ENCODE results near the gene TAS2R20.
A peak's percentile ranks its signal among the peaks of the same experiment; 100 is the strongest.

The TAS2R20 gene

GRCh38 chr12:10989107-10989506 lies 9.0 kb downstream of the TAS2R20 start:
- peaks cover 0 to 3% of the 10 kb centered on the region in 2 donors for H3K4me1 Mint-ChIP-seq (ENCODE audit: low read depth in 2 of 2)
- H3K9me3 Mint-ChIP-seq: no peaks in the 10 kb centered on the region
- H3K27me3 Mint-ChIP-seq: peaks cover 0 to 13% of the 10 kb centered on the region in 2 donors

DNA sequence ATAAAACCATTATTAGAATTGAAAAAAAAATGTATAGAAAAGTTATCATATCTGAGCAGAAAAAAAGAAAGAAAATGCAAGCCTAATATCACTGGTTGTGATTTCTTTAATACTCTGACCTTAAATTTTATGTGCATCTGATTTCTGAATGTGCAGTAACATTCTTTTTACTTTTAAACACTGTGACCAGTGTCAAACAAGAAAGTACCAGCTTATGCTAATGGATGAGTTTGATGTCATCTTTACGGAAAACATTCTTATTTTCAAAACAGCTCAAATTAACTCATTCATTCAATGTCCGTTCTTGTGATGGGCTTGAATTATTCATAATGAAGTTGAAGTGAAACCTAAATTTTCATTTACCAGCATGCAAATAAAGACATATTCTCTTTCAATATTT lies 11.3 kb downstream of the TAS2R20 start, which contains the start of gene TAS2R50:
TAS2R50 (minus strand) TSS at position 101 of the 400 bp plus-strand sequence; CDS start at position 49, 52 bp downstream.
- DNase-seq: no peak
- H3K9me3 Mint-ChIP-seq: no peaks in the 10 kb centered on the region
- H3K27me3 Mint-ChIP-seq: peaks cover 0 to 13% of the 10 kb centered on the region in 2 donors
- ATAC-seq (replicated peaks): no peak
- no peak within 1 kb of the TSS for H3K27ac Mint-ChIP-seq
- peaks cover 13 to 17% of the 10 kb centered on the region in 2 donors for H3K4me1 Mint-ChIP-seq (ENCODE audit: low read depth in 2 of 2)
- H3K4me3 Mint-ChIP-seq: no peak within 1 kb of the TSS
- no peaks in the 10 kb centered on the region for H3K36me3 Mint-ChIP-seq (ENCODE audit: insufficient read depth)

More at GRCh38 chr12:10989107-10989506, 9.0 kb downstream of the TAS2R20 start:
- H3K36me3 Mint-ChIP-seq (ENCODE audit: insufficient read depth): no peaks in the 10 kb centered on the region
- no peak overlapping the region for H3K27ac Mint-ChIP-seq
- DNase-seq: no peak
- ATAC-seq (replicated peaks): no peak
- H3K4me3 Mint-ChIP-seq: no peak overlapping the region

GRCh38 chr12:10982244-10982643 lies 15.9 kb downstream of the TAS2R20 start:
- Mint-ChIP-seq H3K9me3 (no peaks in the 10 kb centered on the region), H3K36me3 (ENCODE audit: insufficient read depth) (no peaks in the 10 kb centered on the region), H3K27ac (no peak overlapping the region), H3K4me3 (peak overlapping the region in 1 of 2 donors; percentile 36), H3K27me3 (peaks cover 27 to 42% of the 10 kb centered on the region in 2 donors), H3K4me1 (ENCODE audit: low read depth in 2 of 2) (peaks cover 21 to 27% of the 10 kb centered on the region in 2 donors)
- ATAC-seq (replicated peaks) (peak; percentile 95), DNase-seq (peak; percentile 41 to 55 (median 42))

- Mint-ChIP-seq H3K36me3 (ENCODE audit: insufficient read depth) (no peaks in the 10 kb centered on the region), H3K27me3 (peaks cover 16 to 47% of the 10 kb centered on the region in 2 donors), H3K27ac (no peak overlapping the region), H3K4me1 (ENCODE audit: low read depth in 2 of 2) (peaks cover 15 to 18% of the 10 kb centered on the region in 2 donors), H3K4me3 (no peak overlapping the region), H3K9me3 (no peaks in the 10 kb centered on the region)
- ATAC-seq (replicated peaks) (no peak), DNase-seq (no peak)
Observed at GRCh38 chr12:10974965-10975364, 23.1 kb downstream of the TAS2R20 start.

- no peak overlapping the region for H3K4me3 Mint-ChIP-seq
- DNase-seq: no peak
- H3K36me3 Mint-ChIP-seq (ENCODE audit: insufficient read depth): no peaks in the 10 kb centered on the region
- H3K27me3 Mint-ChIP-seq: no peaks in the 10 kb centered on the region
- H3K9me3 Mint-ChIP-seq: no peaks in the 10 kb centered on the region
- ATAC-seq (replicated peaks): no peak
- H3K27ac Mint-ChIP-seq: no peak overlapping the region
- peaks cover 0 to 2% of the 10 kb centered on the region in 2 donors for H3K4me1 Mint-ChIP-seq (ENCODE audit: low read depth in 2 of 2)
Observed at GRCh38 chr12:10968765-10969456, 29.2 kb downstream of the TAS2R20 start.

DNA sequence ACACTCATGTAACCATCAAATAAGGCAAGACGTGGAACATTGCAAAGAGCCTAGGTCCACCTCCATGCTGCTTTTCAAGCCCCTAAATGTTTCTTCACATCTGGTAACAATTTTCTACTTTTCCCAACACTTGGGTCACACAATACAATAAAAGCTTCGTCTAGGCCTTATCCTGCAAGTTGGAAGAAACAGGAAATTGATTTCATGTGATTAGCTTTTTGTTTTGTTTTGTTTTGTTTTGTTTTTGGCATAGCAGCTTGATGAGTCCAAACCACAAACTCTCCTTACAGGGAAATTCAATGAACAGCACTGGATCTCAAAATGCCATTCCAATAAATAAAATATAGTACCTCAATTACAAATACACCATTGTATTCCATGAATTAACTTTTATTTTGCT lies 30.7 kb downstream of the TAS2R20 start:
- DNase-seq (no peak), ATAC-seq (replicated peaks) (no peak)
- Mint-ChIP-seq H3K9me3 (no peaks in the 10 kb centered on the region), H3K4me1 (ENCODE audit: low read depth in 2 of 2) (peaks cover 0 to 2% of the 10 kb centered on the region in 2 donors), H3K27me3 (no peaks in the 10 kb centered on the region), H3K36me3 (ENCODE audit: insufficient read depth) (no peaks in the 10 kb centered on the region), H3K4me3 (no peak overlapping the region), H3K27ac (no peak overlapping the region)

- ATAC-seq (replicated peaks) (no peak), DNase-seq (no peak)
- peak overlapping the region in 1 of 2 donors; percentile 30 for H3K27ac Mint-ChIP-seq
Observed at GRCh38 chr12:10966314-10966713, 31.8 kb downstream of the TAS2R20 start.

GRCh38 chr12:10965476-10965875 lies 32.6 kb downstream of the TAS2R20 start:
- H3K4me1 Mint-ChIP-seq (ENCODE audit: low read depth in 2 of 2): peaks cover 9 to 10% of the 10 kb centered on the region in 2 donors
- H3K27ac Mint-ChIP-seq: no peak overlapping the region
- no peaks in the 10 kb centered on the region for H3K27me3 Mint-ChIP-seq
- ATAC-seq (replicated peaks) (no peak), DNase-seq (no peak)
- H3K9me3 Mint-ChIP-seq: no peaks in the 10 kb centered on the region
- H3K4me3 Mint-ChIP-seq: no peak overlapping the region
- H3K36me3 Mint-ChIP-seq (ENCODE audit: insufficient read depth): peaks cover 2% of the 10 kb centered on the region

More at GRCh38 chr12:10966314-10966713, 31.8 kb downstream of the TAS2R20 start:
- Mint-ChIP-seq H3K27me3 (no peaks in the 10 kb centered on the region), H3K4me1 (ENCODE audit: low read depth in 2 of 2) (peaks cover 2 to 5% of the 10 kb centered on the region in 2 donors), H3K36me3 (ENCODE audit: insufficient read depth) (no peaks in the 10 kb centered on the region), H3K4me3 (no peak overlapping the region), H3K9me3 (no peaks in the 10 kb centered on the region)

DNA sequence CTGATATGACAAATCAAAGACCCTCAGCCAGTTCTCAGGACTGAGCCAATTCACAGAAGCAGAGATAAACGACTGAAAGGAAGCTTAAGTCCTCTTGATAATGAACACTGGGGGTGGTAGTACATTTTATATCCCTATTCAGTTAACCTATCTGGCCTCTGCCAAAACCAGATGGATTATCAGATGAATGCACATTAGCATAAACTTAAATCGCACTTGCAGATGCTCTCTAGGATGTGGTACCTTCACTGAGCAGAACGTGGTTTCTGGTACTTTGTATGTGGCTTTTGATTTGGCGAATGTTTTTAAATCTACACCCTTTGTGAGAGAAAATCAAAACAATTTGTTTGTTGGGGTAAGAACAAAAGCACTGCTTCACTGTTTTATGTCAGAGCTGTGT lies 37.9 kb downstream of the TAS2R20 start:
- Mint-ChIP-seq H3K4me3 (no peak overlapping the region), H3K27ac (no peak overlapping the region), H3K4me1 (ENCODE audit: low read depth in 2 of 2) (peaks cover 24 to 32% of the 10 kb centered on the region in 2 donors), H3K36me3 (ENCODE audit: insufficient read depth) (peaks cover 2% of the 10 kb centered on the region), H3K27me3 (no peaks in the 10 kb centered on the region), H3K9me3 (peaks cover 0 to 1% of the 10 kb centered on the region in 2 donors)
- DNase-seq (no peak), ATAC-seq (replicated peaks) (peak; percentile 82)

- Mint-ChIP-seq H3K27me3 (no peaks in the 10 kb centered on the region), H3K36me3 (ENCODE audit: insufficient read depth) (peaks cover 2% of the 10 kb centered on the region), H3K27ac (no peak overlapping the region), H3K9me3 (peaks cover 0 to 2% of the 10 kb centered on the region in 2 donors), H3K4me3 (no peak overlapping the region), H3K4me1 (ENCODE audit: low read depth in 2 of 2) (peaks cover 26 to 33% of the 10 kb centered on the region in 2 donors)
- ATAC-seq (replicated peaks): no peak
- DNase-seq: no peak
Observed at GRCh38 chr12:10959804-10960203, 38.3 kb downstream of the TAS2R20 start.

DNA sequence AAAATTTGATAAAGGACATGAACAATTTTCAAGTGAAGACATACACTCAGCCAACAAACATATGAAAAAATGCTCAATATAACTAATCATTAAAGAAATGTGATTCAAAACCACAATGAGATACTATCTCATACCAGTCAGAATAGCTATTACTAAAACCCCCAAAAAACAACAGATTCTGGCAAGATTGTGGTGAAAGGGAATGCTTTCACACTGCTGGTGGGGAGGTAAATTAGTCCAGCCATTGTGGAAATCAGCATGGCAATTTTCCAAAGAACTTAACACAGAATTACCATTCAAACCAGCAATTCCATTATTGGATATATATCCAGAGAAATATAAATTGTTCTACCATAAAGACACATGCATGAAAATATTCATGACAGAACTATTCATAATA lies 40.4 kb downstream of the TAS2R20 start:
- Mint-ChIP-seq H3K4me3 (no peak overlapping the region), H3K27ac (peak overlapping the region in 1 of 2 donors; percentile 4), H3K27me3 (no peaks in the 10 kb centered on the region), H3K4me1 (ENCODE audit: low read depth in 2 of 2) (peaks cover 38 to 50% of the 10 kb centered on the region in 2 donors), H3K36me3 (ENCODE audit: insufficient read depth) (peaks cover 2% of the 10 kb centered on the region), H3K9me3 (peaks cover 0 to 2% of the 10 kb centered on the region in 2 donors)
- DNase-seq (no peak), ATAC-seq (replicated peaks) (no peak)

DNA sequence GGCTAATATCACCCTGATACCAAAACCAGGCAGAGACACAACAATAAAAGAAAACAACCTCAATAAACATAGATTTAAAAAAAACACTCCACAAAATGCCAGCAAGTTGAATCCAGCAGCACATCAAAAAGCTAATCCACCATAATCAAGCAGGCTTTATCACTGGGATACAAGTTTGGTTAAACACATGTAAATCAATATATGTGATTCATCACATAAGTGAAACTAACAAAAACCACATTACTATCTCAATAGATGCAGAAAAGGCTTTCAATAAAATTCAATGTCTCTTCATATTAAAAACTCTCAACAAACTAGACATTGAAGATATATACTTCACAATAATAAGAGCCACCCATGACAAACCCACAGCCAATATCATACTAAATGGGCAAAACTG lies 42.0 kb downstream of the TAS2R20 start:
- no peak overlapping the region for H3K4me3 Mint-ChIP-seq
- ATAC-seq (replicated peaks) (no peak), DNase-seq (no peak)
- peaks cover 0 to 2% of the 10 kb centered on the region in 2 donors for H3K9me3 Mint-ChIP-seq
- peaks cover 36 to 42% of the 10 kb centered on the region in 2 donors for H3K4me1 Mint-ChIP-seq (ENCODE audit: low read depth in 2 of 2)
- no peak overlapping the region for H3K27ac Mint-ChIP-seq
- H3K36me3 Mint-ChIP-seq (ENCODE audit: insufficient read depth): peaks cover 2% of the 10 kb centered on the region
- H3K27me3 Mint-ChIP-seq: no peaks in the 10 kb centered on the region

- peaks cover 21 to 30% of the 10 kb centered on the region in 2 donors for H3K4me1 Mint-ChIP-seq (ENCODE audit: low read depth in 2 of 2)
- no peaks in the 10 kb centered on the region for H3K27me3 Mint-ChIP-seq
- no peaks in the 10 kb centered on the region for H3K36me3 Mint-ChIP-seq (ENCODE audit: insufficient read depth)
- DNase-seq (no peak), ATAC-seq (replicated peaks) (no peak)
- no peak overlapping the region for H3K27ac Mint-ChIP-seq
- H3K4me3 Mint-ChIP-seq: no peak overlapping the region
- H3K9me3 Mint-ChIP-seq: peaks cover 0 to 2% of the 10 kb centered on the region in 2 donors
Observed at GRCh38 chr12:10952645-10953044, 45.5 kb downstream of the TAS2R20 start.
